HS-5 (cell line): Measurements from ENCODE around the gene AURKB.
"Not testable (repeated sequence)": the region's sequence is repeated elsewhere in the genome, so short reads cannot be mapped to it uniquely, and the experiment has no call there.

ENCODE experiments used
- DNase-seq: peaks from one replicate; pipeline ENCODE4 v3.0.0-alpha.2; 2012; ENCODE audit warnings: low read depth

AURKB gene

GRCh38 chr17:8187517-8188262 is 22.7 kb downstream of the AURKB start:
- DNase-seq = peak; percentile 99

- DNase-seq = peak; percentile 97
These were observed 23.4 kb downstream of the AURKB start for GRCh38 chr17:8186787-8187516.

GRCh38 chr17:8186446-8186786 is 24.0 kb downstream of the AURKB start:
- DNase-seq = no peak

GRCh38 chr17:8185582-8186445 is 24.6 kb downstream of the AURKB start:
- DNase-seq = no peak

GRCh38 chr17:8176998-8177731 is 33.2 kb downstream of the AURKB start:
- no peak for DNase-seq

- no peak for DNase-seq
These were observed 34.0 kb downstream of the AURKB start, which contains the start of gene TMEM107 for GRCh38 chr17:8176197-8176940. TMEM107 (minus strand) TSS chr17:8176380; CDS start chr17:8176286, 94 bp downstream.

- DNase-seq = no peak
These were observed 34.6 kb downstream of the AURKB start for GRCh38 chr17:8175795-8176196.

- no peak for DNase-seq
These were observed 36.5 kb downstream of the AURKB start for GRCh38 chr17:8173871-8174322.

- peak; percentile 97 for DNase-seq
These were observed 37.1 kb downstream of the AURKB start for GRCh38 chr17:8173056-8173870.

- not testable (repeated sequence) for DNase-seq
These were observed 40.2 kb downstream of the AURKB start for GRCh38 chr17:8170186-8170585.

- no peak for DNase-seq
These were observed 42.8 kb downstream of the AURKB start for GRCh38 chr17:8167526-8167925.

- no peak for DNase-seq
These were observed 43.6 kb downstream of the AURKB start for GRCh38 chr17:8166731-8167130.

- no peak for DNase-seq
These were observed 45.6 kb downstream of the AURKB start for GRCh38 chr17:8164815-8165131.

- DNase-seq = no peak
These were observed 46.2 kb downstream of the AURKB start for GRCh38 chr17:8163978-8164814.

GRCh38 chr17:8162997-8163977 is 47.1 kb downstream of the AURKB start:
- DNase-seq = no peak

- no peak for DNase-seq
These were observed 48.0 kb downstream of the AURKB start, which contains the start of gene VAMP2 for GRCh38 chr17:8162233-8162996. VAMP2 (minus strand) TSS chr17:8162948; CDS start chr17:8162879, 69 bp downstream.
